Endothelial cell of umbilical vein (primary cell): ENCODE data around the gene TLR5. TPM values are rescaled to one million over a fixed set of nuclear protein-coding genes. Genes with fewer than 3 reads are reported as not detected.

ENCODE experiments used
- BruUV-seq: library from RNA; stranded (reverse); fragments of 400-500 nt; replicated peaks from 2 replicates; lab custom pipeline; 2021; lab: Mats Ljungman, UMichigan
- CTCF ChIA-PET: fragments of 300-600, 350-600 bp; sonication (Branson Sonifier 250); formaldehyde crosslinking; loops from one replicate; lab custom pipeline; 2021; ENCODE audit warnings: antibody characterized with exemption, inconsistent platforms; lab: Charles Lee
- POLR2A ChIA-PET: fragments of 300-600, 350-600 bp; sonication (Branson Sonifier 250); formaldehyde crosslinking; loops from one replicate; lab custom pipeline; 2021; ENCODE audit warnings: antibody characterized with exemption, inconsistent platforms; lab: Charles Lee
- DNase-seq: peaks from one replicate; pipeline ENCODE4 v3.0.0-alpha.2; 2011; ENCODE audit warnings: low read depth, low spot score
- FAIRE-seq: peaks from 2 replicates; lab custom pipeline; 2011; peaks lifted over from hg19 to GRCh38; lab: Jason Lieb, UNC
- H2AFZ ChIP-seq: 2 replicates; pipeline ENCODE4 v1.6.0; 2012; ENCODE audit warnings: low read depth, low read length, control low read depth, inconsistent platforms
- H3K27ac ChIP-seq: 2 replicates; pipeline ENCODE4 v1.5.1; 2011; ENCODE audit warnings: low read depth, mild to moderate bottlenecking, control low read depth, low read length, moderate library complexity; ENCODE audit not compliant: insufficient read depth
- H3K27me3 ChIP-seq, 2 experiments: 2 replicates each; pipeline versions ENCODE4 v1.6.0 to v1.6.1; 2011; ENCODE audit warnings: low read length in 2 of 2, mixed read lengths in 1 of 2; ENCODE audit not compliant: control insufficient read depth in 2 of 2, insufficient read depth in 2 of 2
- H3K36me3 ChIP-seq, 2 experiments: 2 replicates in 1 of 2; 3 replicates in 1 of 2; pipeline ENCODE4 v1.5.1; 2011; ENCODE audit warnings: low read length in 2 of 2, mild to moderate bottlenecking in 1 of 2, moderate library complexity in 1 of 2; ENCODE audit not compliant: control insufficient read depth in 2 of 2, insufficient read depth in 2 of 2; ENCODE audit errors: extremely low read depth in 1 of 2
- H3K4me1 ChIP-seq: 3 replicates; pipeline ENCODE4 v1.5.1; 2011; ENCODE audit warnings: mild to moderate bottlenecking, low read length; ENCODE audit not compliant: control insufficient read depth, insufficient read depth; ENCODE audit errors: extremely low read depth
- H3K4me2 ChIP-seq: 2 replicates; pipeline ENCODE4 v1.6.1; 2011; ENCODE audit warnings: low read length, control low read depth, mixed read lengths; ENCODE audit not compliant: insufficient read depth
- H3K4me3 ChIP-seq, 3 experiments: fragments of 200-600 bp in 1 of 3; sonication (generic), shearing (Covaris generic) in 1 of 3; replicated peaks in 1 of 3; 2 replicates each; pipeline ENCODE4 v1.5.1; 2011 to 2016; ENCODE audit warnings: control low read depth in 3 of 3, low read length in 3 of 3, mild to moderate bottlenecking in 2 of 3, inconsistent platforms in 1 of 3, low read depth in 1 of 3, moderate library complexity in 1 of 3; ENCODE audit not compliant: insufficient read depth in 1 of 3
- H3K79me2 ChIP-seq: 2 replicates; pipeline ENCODE4 v1.6.0; 2012; ENCODE audit warnings: low read length, inconsistent platforms; ENCODE audit not compliant: control insufficient read depth, insufficient read depth
- H3K9ac ChIP-seq: replicated peaks from 2 replicates; pipeline ENCODE3; 2011; ENCODE audit warnings: low read length, control low read depth; ENCODE audit not compliant: insufficient read depth; ENCODE audit errors: extremely low read depth
- H3K9me1 ChIP-seq: replicated peaks from 3 replicates; pipeline ENCODE4 v1.6.0; 2011; ENCODE audit warnings: mild to moderate bottlenecking, low read length; ENCODE audit not compliant: control insufficient read depth, insufficient read depth; ENCODE audit errors: extremely low read depth
- H3K9me3 ChIP-seq: replicated peaks from 2 replicates; pipeline ENCODE4 v1.5.1; 2012; ENCODE audit warnings: low read length, inconsistent platforms; ENCODE audit not compliant: control insufficient read depth, insufficient read depth
- H4K20me1 ChIP-seq: replicated peaks from 2 replicates; pipeline ENCODE3; 2011; ENCODE audit warnings: mild to moderate bottlenecking, low read length; ENCODE audit not compliant: control insufficient read depth, insufficient read depth; ENCODE audit errors: extremely low read depth
- EZH2 ChIP-seq: IDR thresholded peaks from 2 replicates; pipeline ENCODE4 v1.6.1; 2012; ENCODE audit warnings: borderline replicate concordance, low read depth, mild to moderate bottlenecking, moderate library complexity, low read length, inconsistent platforms; ENCODE audit not compliant: severe bottlenecking
- FOS ChIP-seq: IDR thresholded peaks from 2 replicates; pipeline ENCODE4 v1.6.1; 2011; ENCODE audit warnings: mild to moderate bottlenecking, low read length, moderate library complexity, borderline replicate concordance; ENCODE audit not compliant: insufficient read depth
- GATA2 ChIP-seq: IDR thresholded peaks from 2 replicates; pipeline ENCODE4 v1.7.0; 2011; ENCODE audit warnings: low read depth, mild to moderate bottlenecking, moderate library complexity, mixed read lengths, low read length; ENCODE audit not compliant: insufficient read length, insufficient read depth
- JUN ChIP-seq: IDR thresholded peaks from 2 replicates; pipeline ENCODE4 v1.6.1; 2011; ENCODE audit warnings: borderline replicate concordance, low read depth; ENCODE audit not compliant: insufficient read length, insufficient read depth
- MYC ChIP-seq: IDR thresholded peaks from one replicate; pipeline ENCODE4 v1.6.1; 2011; ENCODE audit warnings: mild to moderate bottlenecking, low read depth, low read length
- POLR2A ChIP-seq: IDR thresholded peaks from 2 replicates; pipeline ENCODE4 v1.6.1; 2012; ENCODE audit warnings: low read depth, mild to moderate bottlenecking, control low read depth, low read length
- POLR2AphosphoS5 ChIP-seq: IDR thresholded peaks from 2 replicates; pipeline ENCODE4 v1.6.1; 2012; ENCODE audit warnings: low read depth, mild to moderate bottlenecking, control low read depth, low read length, moderate library complexity; ENCODE audit not compliant: insufficient read depth
- dilution Hi-C: fragments of 300-500 bp; cut with MboI; formaldehyde crosslinking; loops from one replicate; pipeline ENCODE4 v1.15.0; 2019; ENCODE audit warnings: low sequenced_read_pairs; ENCODE audit not compliant: extremely low pct_ligation_motif_present
- intact Hi-C: fragments of 100-400 bp; cut with micrococcal nuclease; formaldehyde crosslinking; loops from one replicate; pipeline ENCODE4 v1.10.0; 2022
- polyA plus RNA-seq, 4 experiments: library from polyadenylated mRNA; depleted of rRNA in 3 of 4; stranded (reverse) in 3 of 4; unstranded in 1 of 4; fragments of >200 nt; gene quantifications; 2 replicates each; pipeline versions ENCODE4 v1.2.1 to v1.2.3, GENCODE V29; 2011 to 2012; ENCODE audit warnings: missing spikeins in 1 of 4
- total RNA-seq: library from RNA; stranded (reverse); gene quantifications from 2 replicates; pipeline ENCODE4 v1.2.3, GENCODE V29; 2021
- TF ChIP-seq, protein P1 (sequence below), 2 donors: IDR thresholded peaks; 1 replicate in 1 of 2; 2 replicates in 1 of 2; pipeline ENCODE4 v1.5.1; 2011; ENCODE audit warnings: low read length in 2 of 2, mild to moderate bottlenecking in 2 of 2, moderate library complexity in 2 of 2, control low read depth in 1 of 2, inconsistent platforms in 1 of 2, low read depth in 1 of 2; ENCODE audit not compliant: insufficient read depth in 1 of 2; ENCODE audit errors: extremely low read depth in 1 of 2
- TF ChIP-seq, protein P2 (sequence below): IDR thresholded peaks from 2 replicates; pipeline ENCODE4 v1.6.1; 2011; ENCODE audit not compliant: insufficient read depth, insufficient read length

The TLR5 gene
- total and polyA plus RNA-seq, 2 donors (not counting 3 experiments of a cell fraction or from before 2014, with no cell fraction given): 0.15 to 0.25 TPM

DNA sequence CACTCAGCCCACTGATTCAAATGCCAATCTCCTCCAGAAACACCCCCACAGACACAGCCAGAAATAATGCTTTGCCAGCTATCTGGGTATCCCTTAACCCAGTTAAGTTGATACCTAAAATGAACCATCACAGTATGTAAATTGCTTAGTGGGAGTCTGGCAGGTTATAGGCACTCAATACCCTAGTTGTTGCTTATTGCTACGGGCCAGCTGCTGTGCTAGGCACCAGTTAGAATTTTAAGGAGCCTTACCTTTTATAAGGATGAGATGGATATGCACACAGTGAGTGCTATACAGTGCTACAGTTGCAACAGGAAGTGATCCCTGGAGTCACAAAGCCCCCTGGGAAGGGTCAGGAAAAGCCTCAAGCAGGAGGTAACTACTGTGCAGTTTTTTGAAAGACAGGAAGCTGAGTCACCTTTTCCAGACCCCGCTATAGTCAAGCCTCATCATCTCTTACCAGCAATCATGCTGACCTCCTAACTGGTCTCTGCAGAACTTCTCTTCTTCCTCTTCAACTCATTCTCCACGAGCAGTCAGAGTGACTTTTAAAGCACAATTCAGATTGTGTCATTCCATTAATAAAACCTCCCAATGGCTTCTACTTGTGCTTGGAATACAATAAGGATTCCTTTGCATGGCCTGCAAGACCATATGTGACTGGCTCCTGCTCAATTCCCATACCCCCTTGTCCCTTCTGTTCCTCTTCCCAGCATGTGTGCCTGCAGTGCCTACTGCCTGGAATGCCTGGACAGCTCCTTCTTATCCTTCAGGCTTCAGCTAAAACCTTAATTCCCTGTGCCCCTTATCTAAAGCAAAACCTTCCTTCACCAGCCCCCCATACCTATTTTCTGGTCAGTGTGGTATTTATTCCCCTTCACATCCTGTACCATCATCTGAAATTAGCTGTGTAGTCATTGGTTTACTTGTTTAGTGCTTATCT lies 10.4 kb upstream of the TLR5 start:
- no peak for TF ChIP-seq POLR2A
- TF ChIP-seq, protein P1, sequence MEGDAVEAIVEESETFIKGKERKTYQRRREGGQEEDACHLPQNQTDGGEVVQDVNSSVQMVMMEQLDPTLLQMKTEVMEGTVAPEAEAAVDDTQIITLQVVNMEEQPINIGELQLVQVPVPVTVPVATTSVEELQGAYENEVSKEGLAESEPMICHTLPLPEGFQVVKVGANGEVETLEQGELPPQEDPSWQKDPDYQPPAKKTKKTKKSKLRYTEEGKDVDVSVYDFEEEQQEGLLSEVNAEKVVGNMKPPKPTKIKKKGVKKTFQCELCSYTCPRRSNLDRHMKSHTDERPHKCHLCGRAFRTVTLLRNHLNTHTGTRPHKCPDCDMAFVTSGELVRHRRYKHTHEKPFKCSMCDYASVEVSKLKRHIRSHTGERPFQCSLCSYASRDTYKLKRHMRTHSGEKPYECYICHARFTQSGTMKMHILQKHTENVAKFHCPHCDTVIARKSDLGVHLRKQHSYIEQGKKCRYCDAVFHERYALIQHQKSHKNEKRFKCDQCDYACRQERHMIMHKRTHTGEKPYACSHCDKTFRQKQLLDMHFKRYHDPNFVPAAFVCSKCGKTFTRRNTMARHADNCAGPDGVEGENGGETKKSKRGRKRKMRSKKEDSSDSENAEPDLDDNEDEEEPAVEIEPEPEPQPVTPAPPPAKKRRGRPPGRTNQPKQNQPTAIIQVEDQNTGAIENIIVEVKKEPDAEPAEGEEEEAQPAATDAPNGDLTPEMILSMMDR (IDR thresholded peaks at IDR 0.05; ENCODE audit: extremely low read depth in 1 of 2, insufficient read depth in 1 of 2, low read depth in 1 of 2, low read length in 2 of 2): no peak
- TF ChIP-seq EZH2: no peak
- no peak for TF ChIP-seq POLR2AphosphoS5
- no peak for TF ChIP-seq MYC
- no peak for TF ChIP-seq GATA2
- TF ChIP-seq FOS: peak; percentile 87
- peak; percentile 88 for TF ChIP-seq JUN
- TF ChIP-seq, protein P2, sequence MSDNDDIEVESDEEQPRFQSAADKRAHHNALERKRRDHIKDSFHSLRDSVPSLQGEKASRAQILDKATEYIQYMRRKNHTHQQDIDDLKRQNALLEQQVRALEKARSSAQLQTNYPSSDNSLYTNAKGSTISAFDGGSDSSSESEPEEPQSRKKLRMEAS: no peak
- Histone ChIP-seq H3K4me3 (no peak overlapping the region), H4K20me1 (no peaks in the 10 kb centered on the region), H3K4me2 (peak overlapping the region; percentile 5), H3K27me3 (peaks cover 0 to 3% of the 10 kb centered on the region in 2 experiments), H3K27ac (peak overlapping the region; percentile 10), H3K79me2 (no peaks in the 10 kb centered on the region), H3K9me1 (no peaks in the 10 kb centered on the region), H3K9me3 (no peaks in the 10 kb centered on the region), H3K9ac (no peak overlapping the region), H2AFZ (peak overlapping the region; percentile 17), H3K4me1 (peaks cover 12% of the 10 kb centered on the region), H3K36me3 (no peaks in the 10 kb centered on the region)
- FAIRE-seq (peak; percentile 63), DNase-seq (peak; percentile 72)
- dilution Hi-C loops (no loop called here), intact Hi-C loops (no loop called here)
- ChIA-PET POLR2A (no interaction called here), CTCF (interaction anchor here (0.7 to 2.3 kb wide), 3 partner anchors 10 to 64 kb away, joined by 3 to 12 read pairs (median 4); partner anchors contain the start of gene TLR5)
- BruUV-seq: no TSS peak
